HG02588 (cell line): Measurements from ENCODE around the gene IGFALS.

Experiments
- ATAC-seq: cut with Tn5 transposase; IDR thresholded peaks from one replicate; pipeline ENCODE4 v1.9.1; 2021; ENCODE audit warnings: mild to moderate bottlenecking, moderate library complexity; ENCODE audit not compliant: unreplicated experiment

IGFALS gene

DNA sequence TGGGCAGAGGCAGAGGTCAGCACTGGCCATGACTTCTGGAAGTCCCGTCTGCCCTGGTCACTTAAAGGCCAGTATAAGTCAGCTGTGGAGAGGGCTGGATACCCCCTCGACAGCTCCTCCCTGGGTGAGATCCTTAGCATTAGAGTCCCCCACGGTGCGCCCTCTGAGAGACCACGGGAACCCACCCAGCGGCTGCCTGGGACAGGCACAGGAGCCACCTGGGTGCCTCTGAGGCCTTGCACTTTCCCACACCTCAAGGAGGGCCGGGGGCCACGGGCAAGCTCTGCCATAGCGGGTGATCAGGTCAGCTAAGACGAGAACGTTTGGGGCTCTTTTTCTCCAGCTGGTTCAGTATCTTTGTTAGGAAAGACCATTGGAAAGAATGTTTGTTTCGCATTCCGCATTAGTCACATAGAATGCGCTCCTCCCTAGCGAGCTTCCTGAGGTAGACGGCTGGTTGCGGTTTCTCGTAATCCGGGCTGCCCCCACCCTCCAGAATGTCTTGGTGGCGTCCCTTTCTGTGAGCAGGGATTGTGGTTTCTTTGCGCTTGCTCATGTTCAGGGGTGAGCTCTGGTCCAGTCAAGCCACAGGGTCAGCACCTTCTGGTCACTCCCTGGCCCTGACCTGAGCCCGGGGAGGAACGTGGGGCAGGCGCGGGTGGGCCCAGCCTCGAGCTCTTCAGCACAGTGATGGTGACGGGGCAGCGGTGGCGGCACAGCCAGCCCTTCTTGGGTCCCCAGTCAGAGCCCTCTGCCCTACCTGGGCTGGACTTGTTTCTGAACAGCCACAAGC is 47.4 kb downstream of the IGFALS start:
- ATAC-seq: no peak

DNA sequence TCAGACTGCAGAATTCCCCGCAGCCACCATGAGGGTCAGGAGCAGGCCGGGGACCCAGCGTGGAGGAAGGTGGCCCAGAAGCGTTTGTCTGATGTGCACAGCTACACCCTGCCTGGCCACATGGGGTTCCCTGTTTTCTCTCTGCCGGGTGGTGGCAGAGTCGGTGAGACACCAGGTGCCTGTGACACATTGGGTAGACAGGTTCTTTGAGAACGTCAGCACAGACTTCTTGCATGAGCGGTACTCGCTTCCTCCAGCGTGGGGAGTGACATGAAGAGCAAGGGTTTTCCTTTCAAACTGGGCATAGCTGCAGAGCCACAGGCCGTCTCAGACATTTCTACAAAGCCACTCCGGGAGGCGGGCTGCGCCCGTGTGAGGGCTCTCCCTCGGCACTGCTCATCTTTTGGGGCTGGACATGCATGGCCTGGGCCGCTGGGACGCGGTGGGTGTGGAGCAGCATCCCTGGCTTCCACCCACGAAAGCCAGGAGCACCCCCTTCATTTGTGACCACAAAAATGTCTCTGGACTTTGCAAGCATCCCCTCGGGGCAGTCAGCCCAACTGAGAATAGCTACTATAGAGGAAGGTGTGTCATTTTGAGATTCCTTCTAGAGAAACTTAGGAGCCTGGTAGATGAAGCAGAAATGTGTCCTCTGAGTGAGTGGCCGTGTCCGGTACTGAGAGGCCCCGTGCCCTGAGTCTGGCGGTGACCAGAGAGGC is 48.2 kb downstream of the IGFALS start:
- ATAC-seq: no peak

- no peak for ATAC-seq
Observed at GRCh38 chr16:1744338-1744840, 49.1 kb downstream of the IGFALS start.

- no peak for ATAC-seq
Observed at GRCh38 chr16:1743376-1744337, 49.8 kb downstream of the IGFALS start.

DNA sequence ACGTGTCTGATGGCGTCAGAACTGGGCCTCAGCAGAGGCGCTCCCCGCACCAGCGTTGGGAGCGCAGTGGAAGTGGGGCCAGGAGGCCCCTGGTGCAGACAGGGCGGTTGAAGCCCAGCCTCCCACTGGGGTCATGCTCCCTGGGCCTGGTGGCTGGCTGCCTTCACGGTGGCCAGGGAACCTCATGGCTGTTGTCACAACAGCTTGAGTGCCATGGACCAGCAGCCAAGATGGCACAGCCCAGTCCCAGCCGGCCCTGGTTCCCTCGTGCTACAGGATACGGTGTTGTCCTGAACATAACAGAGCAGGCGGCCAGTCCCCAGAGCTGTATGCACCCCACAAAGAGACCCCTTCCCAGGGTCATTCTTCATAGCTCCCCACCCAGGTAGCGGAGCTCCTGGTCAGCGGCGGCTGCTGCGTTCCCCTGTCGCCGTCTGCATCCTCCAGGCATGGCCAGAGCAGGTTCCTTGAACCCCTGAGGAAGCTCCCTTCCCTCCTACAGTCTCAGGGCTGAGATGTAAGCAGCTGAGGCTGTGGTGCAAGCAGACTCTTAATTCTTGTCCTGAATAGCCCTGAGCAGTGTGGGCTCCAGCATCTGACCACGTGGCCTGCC is 51.8 kb downstream of the IGFALS start:
- ATAC-seq: no peak

GRCh38 chr16:1740781-1741490 is 52.6 kb downstream of the IGFALS start:
- ATAC-seq: no peak
